ENCODE results near the gene BLOC1S5. TPM values are rescaled to one million over a fixed set of nuclear protein-coding genes. Genes with fewer than 3 reads are reported as not detected.

The BLOC1S5 gene
- total and polyA plus RNA-seq, 2 of the 13 experiments (the other 11 are each of a cell fraction or from before 2014, with no cell fraction given), result 10.5 to 41.5 TPM

- TF ChIP-seq ZBTB25 (CRISPR knock-in tag; IDR thresholded peaks at IDR 0.05), result no peak
- TF ChIP-seq CSRNP1 (CRISPR knock-in tag; IDR thresholded peaks at IDR 0.05), result no peak
- TF ChIP-seq MTA3 (CRISPR knock-in tag; IDR thresholded peaks at IDR 0.05), result no peak
- TF ChIP-seq HOMEZ (CRISPR knock-in tag; IDR thresholded peaks at IDR 0.05; ENCODE audit: low read depth), result peak; percentile 88
- no peak for TF ChIP-seq CREB1 (IDR thresholded peaks at IDR 0.05)
- TF ChIP-seq CREB1 (CRISPR knock-in tag; IDR thresholded peaks at IDR 0.05), result 0 out of 2 replicates have a peak, but pooled peaks have one; percentile 17
- 0 out of 2 replicates have a peak, but pooled peaks have one; percentile 29 for TF ChIP-seq SIN3A (IDR thresholded peaks at IDR 0.05; ENCODE audit: borderline replicate concordance, low read depth, low read length)
- TF ChIP-seq AHR (CRISPR knock-in tag; IDR thresholded peaks at IDR 0.05), result no peak
- TF ChIP-seq MNT (IDR thresholded peaks at IDR 0.05), result no peak
- 0 out of 2 replicates have a peak, but pooled peaks have one; percentile 64 for TF ChIP-seq JUN (CRISPR knock-in tag; IDR thresholded peaks at IDR 0.05)
- TF ChIP-seq ZSCAN9 (CRISPR knock-in tag; IDR thresholded peaks at IDR 0.05; ENCODE audit: borderline replicate concordance), result peak; percentile 71; the same call in 1 of the 2 replicates
- TF ChIP-seq FOXA1 (IDR thresholded peaks at IDR 0.05), result no peak
- peak; percentile 79 for TF ChIP-seq FOXA1 (CRISPR knock-in tag; IDR thresholded peaks at IDR 0.05)
- TF ChIP-seq ELF3 (CRISPR knock-in tag; IDR thresholded peaks at IDR 0.05), result peak; percentile 33; the same call in 1 of the 2 replicates
- TF ChIP-seq ZNF609 (CRISPR knock-in tag; IDR thresholded peaks at IDR 0.05; ENCODE audit: borderline replicate concordance), result peak; percentile 35
- no peak for TF ChIP-seq DDIT3 (CRISPR knock-in tag; IDR thresholded peaks at IDR 0.05)
- no peak for TF ChIP-seq PHB2 (IDR thresholded peaks at IDR 0.05; ENCODE audit: partially characterized antibody)
Measured at GRCh38 chr6:8108031-8108660, 44.0 kb upstream of the BLOC1S5 start (continued).
